ENCODE data around the gene ELN.
"Not testable (repeated sequence)": the region's sequence is repeated elsewhere in the genome, so short reads cannot be mapped to it uniquely, and the experiment has no call there.

The ELN gene

GRCh38 chr7:74040101-74040790, 12.3 kb downstream of the ELN start:
- TF ChIP-seq MAX (IDR thresholded peaks at IDR 0.05; ENCODE audit: low read depth, low read length), result no peak
- TF ChIP-seq MYC (IDR thresholded peaks at IDR 0.05; ENCODE audit: low read depth, low read length), result no peak
- TF ChIP-seq CTCF (IDR thresholded peaks at IDR 0.05; ENCODE audit: low read depth, low read length), result no peak
- TF ChIP-seq POLR2A (IDR thresholded peaks at IDR 0.05; ENCODE audit: extremely low read depth, insufficient read length), result no peak
- H3K4me3 ChIP-seq (ENCODE audit: low read depth, low read length), result no peak overlapping the region
- DNase-seq (ENCODE audit: low read depth), result no peak

GRCh38 chr7:74040791-74041520, 13.0 kb downstream of the ELN start:
- no peak overlapping the region for H3K4me3 ChIP-seq (ENCODE audit: low read depth, low read length)
- DNase-seq (ENCODE audit: low read depth), result no peak
- TF ChIP-seq MYC (IDR thresholded peaks at IDR 0.05; ENCODE audit: low read depth, low read length) (no peak), MAX (IDR thresholded peaks at IDR 0.05; ENCODE audit: low read depth, low read length) (no peak), CTCF (IDR thresholded peaks at IDR 0.05; ENCODE audit: low read depth, low read length) (no peak), POLR2A (IDR thresholded peaks at IDR 0.05; ENCODE audit: extremely low read depth, insufficient read length) (no peak)

GRCh38 chr7:74042746-74043522, 15.0 kb downstream of the ELN start:
- H3K4me3 ChIP-seq (ENCODE audit: low read depth, low read length), result no peak overlapping the region
- no peak for DNase-seq (ENCODE audit: low read depth)
- TF ChIP-seq CTCF (IDR thresholded peaks at IDR 0.05; ENCODE audit: low read depth, low read length), result no peak
- no peak for TF ChIP-seq POLR2A (IDR thresholded peaks at IDR 0.05; ENCODE audit: extremely low read depth, insufficient read length)
- TF ChIP-seq MAX (IDR thresholded peaks at IDR 0.05; ENCODE audit: low read depth, low read length), result no peak
- no peak for TF ChIP-seq MYC (IDR thresholded peaks at IDR 0.05; ENCODE audit: low read depth, low read length)

GRCh38 chr7:74043523-74043951, 15.6 kb downstream of the ELN start:
- TF ChIP-seq POLR2A (IDR thresholded peaks at IDR 0.05; ENCODE audit: extremely low read depth, insufficient read length) (no peak), MAX (IDR thresholded peaks at IDR 0.05; ENCODE audit: low read depth, low read length) (no peak), CTCF (IDR thresholded peaks at IDR 0.05; ENCODE audit: low read depth, low read length) (no peak), MYC (IDR thresholded peaks at IDR 0.05; ENCODE audit: low read depth, low read length) (no peak)
- H3K4me3 ChIP-seq (ENCODE audit: low read depth, low read length), result no peak overlapping the region
- DNase-seq (ENCODE audit: low read depth), result no peak

GRCh38 chr7:74044366-74045350, 16.7 kb downstream of the ELN start:
- TF ChIP-seq MAX (IDR thresholded peaks at IDR 0.05; ENCODE audit: low read depth, low read length) (no peak), MYC (IDR thresholded peaks at IDR 0.05; ENCODE audit: low read depth, low read length) (no peak), POLR2A (IDR thresholded peaks at IDR 0.05; ENCODE audit: extremely low read depth, insufficient read length) (no peak), CTCF (IDR thresholded peaks at IDR 0.05; ENCODE audit: low read depth, low read length) (no peak)
- peak; percentile 39 for DNase-seq (ENCODE audit: low read depth)
- no peak overlapping the region for H3K4me3 ChIP-seq (ENCODE audit: low read depth, low read length)

- DNase-seq (ENCODE audit: low read depth); H3K4me3 ChIP-seq (ENCODE audit: low read depth, low read length): not testable (repeated sequence)
These were observed 18.6 kb downstream of the ELN start for GRCh38 chr7:74046581-74046980.
